ENCODE measurements around the gene WNT5A.
A peak's percentile ranks its signal among the peaks of the same experiment; 100 is the strongest.

WNT5A gene

GRCh38 chr3:55434789-55435188 is 52.3 kb downstream of the WNT5A start:
- TF ChIP-seq RAD21 (IDR thresholded peaks at IDR 0.05; ENCODE audit: low read depth) (peak; percentile 27), NFIC (IDR thresholded peaks at IDR 0.05) (no peak)

DNA sequence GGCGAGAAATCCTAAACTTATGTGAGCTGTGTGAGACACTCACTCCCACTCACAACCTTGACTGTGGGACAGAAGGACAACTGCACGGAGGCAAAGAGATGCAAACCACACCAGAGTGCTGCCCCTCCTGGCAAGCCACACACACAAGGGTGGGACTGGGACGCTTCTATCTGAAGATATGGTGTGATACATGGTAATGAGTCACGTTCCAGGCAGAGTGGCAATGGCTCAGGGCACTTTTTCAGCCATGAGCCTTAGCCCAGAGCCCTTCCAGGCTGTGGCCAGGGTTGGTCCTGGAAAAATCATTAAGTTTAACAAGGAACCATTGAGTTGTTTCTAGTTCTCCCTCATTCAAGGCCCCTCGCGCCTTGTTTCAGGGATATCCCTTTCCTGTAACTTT is 56.1 kb downstream of the WNT5A start:
- no peak for TF ChIP-seq EGR1 (IDR thresholded peaks at IDR 0.05)
- no peak for TF ChIP-seq NFIC (IDR thresholded peaks at IDR 0.05)
- no peak for TF ChIP-seq RAD21 (IDR thresholded peaks at IDR 0.05; ENCODE audit: low read depth)
- TF ChIP-seq TAF1 (IDR thresholded peaks at IDR 0.05; ENCODE audit: low read depth) = no peak
- TF ChIP-seq TCF12 (IDR thresholded peaks at IDR 0.05; ENCODE audit: low read depth) = no peak
- no peak for TF ChIP-seq CEBPB (IDR thresholded peaks at IDR 0.05)
- TF ChIP-seq YY1 (IDR thresholded peaks at IDR 0.05; ENCODE audit: low read depth) = no peak
- TF ChIP-seq, protein P1, sequence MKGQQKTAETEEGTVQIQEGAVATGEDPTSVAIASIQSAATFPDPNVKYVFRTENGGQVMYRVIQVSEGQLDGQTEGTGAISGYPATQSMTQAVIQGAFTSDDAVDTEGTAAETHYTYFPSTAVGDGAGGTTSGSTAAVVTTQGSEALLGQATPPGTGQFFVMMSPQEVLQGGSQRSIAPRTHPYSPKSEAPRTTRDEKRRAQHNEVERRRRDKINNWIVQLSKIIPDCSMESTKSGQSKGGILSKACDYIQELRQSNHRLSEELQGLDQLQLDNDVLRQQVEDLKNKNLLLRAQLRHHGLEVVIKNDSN (IDR thresholded peaks at IDR 0.05) = no peak
- no peak for TF ChIP-seq TEAD4 (IDR thresholded peaks at IDR 0.05)
- TF ChIP-seq CREB1 (IDR thresholded peaks at IDR 0.05; ENCODE audit: low read depth) = no peak
- no peak for TF ChIP-seq FOXM1 (IDR thresholded peaks at IDR 0.05; ENCODE audit: borderline replicate concordance, low read depth)
- TF ChIP-seq ZBTB7A (IDR thresholded peaks at IDR 0.05; ENCODE audit: low read depth) = no peak
- TF ChIP-seq, protein P2, sequence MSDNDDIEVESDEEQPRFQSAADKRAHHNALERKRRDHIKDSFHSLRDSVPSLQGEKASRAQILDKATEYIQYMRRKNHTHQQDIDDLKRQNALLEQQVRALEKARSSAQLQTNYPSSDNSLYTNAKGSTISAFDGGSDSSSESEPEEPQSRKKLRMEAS (IDR thresholded peaks at IDR 0.05) = no peak
- TF ChIP-seq REST (IDR thresholded peaks at IDR 0.05; ENCODE audit: low read depth) = no peak
- TF ChIP-seq EP300 (IDR thresholded peaks at IDR 0.05; ENCODE audit: borderline replicate concordance) = no peak

DNA sequence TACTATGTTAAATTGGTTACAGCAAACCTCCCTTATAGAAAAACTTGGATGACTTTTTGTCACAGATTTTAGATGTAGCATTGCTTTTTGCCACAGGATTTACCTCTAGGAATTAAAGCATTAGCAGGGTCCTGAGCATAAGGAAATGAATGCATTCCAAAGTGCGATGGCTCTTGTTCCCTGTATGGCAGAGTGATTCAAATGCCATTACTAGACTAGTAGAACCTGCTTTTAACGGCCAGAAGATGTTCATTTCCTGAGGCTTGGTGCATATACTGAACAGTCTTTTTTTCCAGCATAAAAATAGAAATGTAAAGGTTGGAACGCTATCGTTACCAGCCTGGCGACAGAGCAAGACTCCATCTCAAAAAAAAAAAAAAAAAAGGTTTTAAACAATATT is 59.4 kb downstream of the WNT5A start:
- TF ChIP-seq, protein P2 (IDR thresholded peaks at IDR 0.05) = no peak
- TF ChIP-seq RAD21 (IDR thresholded peaks at IDR 0.05; ENCODE audit: low read depth) = no peak
- TF ChIP-seq ZBTB7A (IDR thresholded peaks at IDR 0.05; ENCODE audit: low read depth) = no peak
- TF ChIP-seq EP300 (IDR thresholded peaks at IDR 0.05; ENCODE audit: borderline replicate concordance) = no peak
- no peak for TF ChIP-seq FOXM1 (IDR thresholded peaks at IDR 0.05; ENCODE audit: borderline replicate concordance, low read depth)
- TF ChIP-seq CREB1 (IDR thresholded peaks at IDR 0.05; ENCODE audit: low read depth) = no peak
- no peak for TF ChIP-seq YY1 (IDR thresholded peaks at IDR 0.05; ENCODE audit: low read depth)
- no peak for TF ChIP-seq TAF1 (IDR thresholded peaks at IDR 0.05; ENCODE audit: low read depth)
- no peak for TF ChIP-seq TEAD4 (IDR thresholded peaks at IDR 0.05)
- no peak for TF ChIP-seq EGR1 (IDR thresholded peaks at IDR 0.05)
- TF ChIP-seq, protein P1 (IDR thresholded peaks at IDR 0.05) = no peak
- no peak for TF ChIP-seq NFIC (IDR thresholded peaks at IDR 0.05)

- TF ChIP-seq CEBPB (IDR thresholded peaks at IDR 0.05) = no peak
- TF ChIP-seq RAD21 (IDR thresholded peaks at IDR 0.05; ENCODE audit: low read depth) = no peak
- TF ChIP-seq TAF1 (IDR thresholded peaks at IDR 0.05; ENCODE audit: low read depth) = no peak
- no peak for TF ChIP-seq TCF12 (IDR thresholded peaks at IDR 0.05; ENCODE audit: low read depth)
- no peak for TF ChIP-seq EP300 (IDR thresholded peaks at IDR 0.05; ENCODE audit: borderline replicate concordance)
- TF ChIP-seq YY1 (IDR thresholded peaks at IDR 0.05; ENCODE audit: low read depth) = no peak
- TF ChIP-seq, protein P2 (IDR thresholded peaks at IDR 0.05) = no peak
- TF ChIP-seq FOXM1 (IDR thresholded peaks at IDR 0.05; ENCODE audit: borderline replicate concordance, low read depth) = no peak
- no peak for TF ChIP-seq CREB1 (IDR thresholded peaks at IDR 0.05; ENCODE audit: low read depth)
- no peak for TF ChIP-seq EGR1 (IDR thresholded peaks at IDR 0.05)
- no peak for TF ChIP-seq ZBTB7A (IDR thresholded peaks at IDR 0.05; ENCODE audit: low read depth)
- TF ChIP-seq, protein P1 (IDR thresholded peaks at IDR 0.05) = no peak
- TF ChIP-seq TEAD4 (IDR thresholded peaks at IDR 0.05) = no peak
- TF ChIP-seq REST (IDR thresholded peaks at IDR 0.05; ENCODE audit: low read depth) = no peak
- no peak for TF ChIP-seq NFIC (IDR thresholded peaks at IDR 0.05)
Observed at GRCh38 chr3:55426486-55426885, 60.6 kb downstream of the WNT5A start.

DNA sequence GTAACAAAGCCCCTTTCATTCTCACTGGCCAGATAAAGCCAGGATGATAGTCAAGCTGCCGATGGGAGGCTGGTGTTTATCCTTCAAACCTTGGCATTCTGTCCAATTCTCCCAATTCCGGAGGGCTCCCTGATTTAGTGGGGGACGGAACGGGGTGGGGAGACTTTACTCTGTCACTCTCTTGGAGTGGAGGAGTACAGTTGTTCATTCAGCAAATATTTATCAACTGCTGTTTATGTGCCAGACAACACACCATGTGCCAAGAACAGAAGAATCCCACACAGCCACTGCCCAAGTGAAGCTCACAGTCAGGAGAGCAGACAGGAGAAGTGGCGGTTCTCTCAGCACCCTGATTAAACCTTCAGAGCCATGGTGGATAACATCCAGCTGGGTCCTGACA is 63.3 kb downstream of the WNT5A start:
- TF ChIP-seq CREB1 (IDR thresholded peaks at IDR 0.05; ENCODE audit: low read depth) (no peak), FOXM1 (IDR thresholded peaks at IDR 0.05; ENCODE audit: borderline replicate concordance, low read depth) (no peak), TAF1 (IDR thresholded peaks at IDR 0.05; ENCODE audit: low read depth) (no peak), ZBTB7A (IDR thresholded peaks at IDR 0.05; ENCODE audit: low read depth) (no peak), YY1 (IDR thresholded peaks at IDR 0.05; ENCODE audit: low read depth) (no peak), CEBPB (IDR thresholded peaks at IDR 0.05) (no peak), EP300 (IDR thresholded peaks at IDR 0.05; ENCODE audit: borderline replicate concordance) (no peak), RAD21 (IDR thresholded peaks at IDR 0.05; ENCODE audit: low read depth) (no peak), TCF12 (IDR thresholded peaks at IDR 0.05; ENCODE audit: low read depth) (no peak), REST (IDR thresholded peaks at IDR 0.05; ENCODE audit: low read depth) (no peak), EGR1 (IDR thresholded peaks at IDR 0.05) (no peak), TEAD4 (IDR thresholded peaks at IDR 0.05) (no peak)
- TF ChIP-seq, protein P1 (IDR thresholded peaks at IDR 0.05) = no peak
- TF ChIP-seq, protein P2 (IDR thresholded peaks at IDR 0.05) = no peak

Data from Ishikawa (cell line).